GM21360 (cell line): ENCODE data around the gene FAXDC2.

Source experiments
- ATAC-seq: cut with Tn5 transposase; IDR thresholded peaks from one replicate; pipeline ENCODE4 v1.9.1; 2021; ENCODE audit warnings: mild to moderate bottlenecking, moderate library complexity; ENCODE audit not compliant: unreplicated experiment

The FAXDC2 gene

GRCh38 chr5:154850255-154851062 lies at the start of gene FAXDC2:
TSS of gene FAXDC2 (minus strand) at chr5:154850603. CDS start at chr5:154838178, 12,425 bp downstream.
- peak; percentile 61 for ATAC-seq

- ATAC-seq: no peak
These were observed 49.7 kb upstream of the FAXDC2 start for GRCh38 chr5:154900066-154900465.

DNA sequence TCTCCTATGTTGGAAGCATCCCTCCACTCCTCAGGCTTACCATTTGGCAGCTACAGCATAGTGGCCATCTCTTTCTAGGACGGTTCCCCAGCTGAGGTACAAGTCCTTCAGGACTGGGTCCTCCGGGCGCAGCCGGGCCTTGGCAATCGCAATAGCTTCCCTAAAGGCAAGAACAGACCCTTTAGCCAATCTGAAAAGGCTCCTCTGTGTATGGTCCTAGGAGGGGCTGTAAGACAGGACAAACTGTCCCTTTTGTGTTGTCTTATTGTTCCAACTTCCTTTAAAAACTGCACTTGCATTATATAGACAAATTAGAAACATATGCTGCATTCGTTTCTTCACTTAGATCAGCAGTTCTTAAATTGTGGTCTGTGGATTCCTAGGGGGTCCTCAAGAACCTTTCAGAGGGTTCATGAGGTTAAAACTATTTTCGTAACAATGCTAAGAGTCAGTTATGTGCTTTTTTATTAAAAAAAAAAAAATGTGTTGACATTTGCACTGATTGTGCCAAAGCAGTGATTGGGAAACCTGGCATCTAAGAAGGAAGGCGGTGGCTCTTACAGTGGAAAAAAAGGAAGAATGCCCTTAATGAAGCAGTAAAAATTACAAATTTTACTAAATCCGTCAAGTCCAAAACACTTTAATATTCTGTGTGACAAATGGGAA lies 48.9 kb upstream of the FAXDC2 start:
- ATAC-seq: no peak

GRCh38 chr5:154898210-154898609 lies 47.8 kb upstream of the FAXDC2 start:
- no peak for ATAC-seq

- ATAC-seq: no peak
These were observed 46.3 kb upstream of the FAXDC2 start for GRCh38 chr5:154896562-154897165.

GRCh38 chr5:154895606-154896561 lies 45.5 kb upstream of the FAXDC2 start:
- no peak for ATAC-seq

- ATAC-seq: no peak
These were observed 43.0 kb upstream of the FAXDC2 start for GRCh38 chr5:154893381-154893780.

GRCh38 chr5:154892369-154892771 lies 42.0 kb upstream of the FAXDC2 start:
- ATAC-seq: no peak

- ATAC-seq: no peak
These were observed 35.0 kb upstream of the FAXDC2 start for GRCh38 chr5:154885439-154885838.

DNA sequence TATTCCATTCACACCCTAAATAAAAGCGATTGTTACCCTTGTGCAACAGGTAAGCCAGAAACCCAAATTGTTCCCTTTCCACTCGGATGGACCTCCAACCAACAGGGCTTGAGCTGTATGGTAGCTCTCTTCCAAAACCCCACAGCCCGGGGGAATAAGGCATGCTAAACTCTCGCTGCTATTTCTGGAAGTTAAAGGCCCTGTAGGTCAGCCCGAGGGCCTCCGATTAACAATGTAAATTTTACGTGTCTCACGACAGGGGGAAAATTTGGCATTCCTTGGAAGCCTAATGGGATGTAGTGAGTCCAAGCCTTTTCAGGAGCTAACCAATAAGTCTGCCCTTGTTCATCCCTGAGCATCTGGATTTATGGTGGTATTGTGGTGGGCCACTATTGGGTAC lies 34.0 kb upstream of the FAXDC2 start:
- no peak for ATAC-seq

- no peak for ATAC-seq
These were observed 31.6 kb upstream of the FAXDC2 start for GRCh38 chr5:154881986-154882385.

- no peak for ATAC-seq
These were observed 28.4 kb upstream of the FAXDC2 start for GRCh38 chr5:154878642-154879335.

- ATAC-seq: no peak
These were observed 23.5 kb upstream of the FAXDC2 start for GRCh38 chr5:154873791-154874331.

GRCh38 chr5:154871734-154872133 lies 21.3 kb upstream of the FAXDC2 start:
- no peak for ATAC-seq

DNA sequence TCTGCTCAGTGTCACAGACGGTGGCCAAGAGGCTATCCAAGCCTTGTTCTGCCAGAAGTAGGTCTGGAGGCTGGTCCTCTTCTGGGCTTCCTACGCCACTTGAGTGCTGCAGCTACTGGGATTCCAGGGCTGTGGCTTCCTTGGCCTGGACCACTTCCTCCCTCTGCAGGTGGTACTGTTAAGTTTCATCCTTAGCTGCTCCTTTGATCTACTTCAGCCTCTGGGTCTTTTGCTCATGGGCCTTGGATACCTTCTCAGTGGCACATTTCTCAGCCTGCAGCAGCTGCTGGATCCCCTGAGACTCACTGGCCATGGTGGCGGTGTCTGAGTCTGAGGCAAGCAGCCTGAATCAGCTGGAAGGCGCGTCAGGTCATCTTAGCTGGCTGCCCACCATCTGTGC lies 18.3 kb upstream of the FAXDC2 start:
- ATAC-seq: no peak

DNA sequence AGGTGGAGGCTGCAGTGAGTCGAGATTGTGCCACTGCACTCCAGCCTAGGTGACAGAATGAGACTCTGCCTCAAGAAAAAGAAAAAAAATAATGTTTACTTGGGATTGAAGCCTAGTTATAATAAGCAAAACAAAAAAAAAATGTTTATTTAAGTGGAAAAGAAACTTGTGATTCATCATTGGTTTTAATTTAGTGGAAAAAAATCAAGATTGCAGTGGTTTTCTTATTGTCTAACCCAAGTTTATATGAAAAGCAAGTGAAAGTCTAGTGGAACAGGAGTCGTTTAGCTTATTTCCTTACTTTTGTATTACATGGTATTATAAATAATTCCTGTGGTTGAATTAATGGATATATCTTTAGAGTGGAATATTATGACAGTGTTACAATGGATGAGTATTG lies 16.4 kb upstream of the FAXDC2 start:
- no peak for ATAC-seq

DNA sequence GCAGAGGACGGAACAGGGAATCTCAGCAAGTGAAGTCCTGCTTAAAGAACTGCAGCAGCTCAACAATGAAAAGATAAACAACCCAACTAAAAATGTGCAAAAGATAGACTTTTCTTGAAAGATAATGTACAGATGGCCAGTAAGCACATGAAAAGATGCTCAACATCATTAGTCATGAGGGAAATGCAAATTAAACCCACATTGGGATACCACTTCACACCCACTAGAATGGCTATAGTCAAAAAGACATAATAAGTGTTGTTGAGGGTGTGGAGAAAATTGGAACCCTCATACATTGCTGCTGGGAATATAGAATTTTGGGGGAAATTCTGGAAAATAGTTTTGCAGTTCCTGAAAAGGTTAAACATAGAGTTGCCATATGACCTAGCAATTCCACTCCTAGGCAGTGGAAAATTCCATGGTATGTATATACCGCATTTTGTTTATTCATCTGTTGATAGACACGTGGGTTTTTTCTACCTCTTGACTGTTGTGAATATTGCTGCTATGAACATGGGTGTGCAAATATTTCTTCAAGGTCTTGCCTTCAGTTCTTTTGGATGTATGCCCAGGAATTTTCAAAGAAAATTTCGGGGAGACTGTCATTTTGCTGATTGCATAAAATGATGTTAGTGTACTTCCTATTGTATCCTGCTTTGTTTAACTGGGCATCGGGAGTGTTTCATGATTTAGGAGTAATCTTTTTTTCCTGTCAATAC lies 15.2 kb upstream of the FAXDC2 start:
- no peak for ATAC-seq

- ATAC-seq: no peak
These were observed 13.1 kb upstream of the FAXDC2 start for GRCh38 chr5:154863291-154864080.

DNA sequence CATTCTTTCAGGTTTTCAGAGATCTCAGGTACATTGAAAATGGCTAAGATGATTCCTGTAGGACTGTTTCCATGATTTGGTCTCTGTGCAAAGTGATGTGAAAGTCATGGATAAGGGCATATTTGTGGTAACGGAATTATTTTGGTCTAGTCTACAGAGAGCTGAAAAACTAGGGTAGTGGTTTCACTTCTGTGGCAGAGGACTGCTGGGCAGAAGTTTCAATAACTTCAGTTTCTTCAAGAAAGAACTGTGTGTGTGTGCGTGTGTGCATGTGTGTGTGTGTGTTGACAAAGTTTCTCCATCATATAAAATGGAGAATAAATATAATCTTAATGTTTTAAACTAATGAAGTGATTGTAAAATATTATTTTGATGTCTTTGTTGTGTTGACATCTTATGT lies 12.4 kb upstream of the FAXDC2 start:
- ATAC-seq: no peak
